ENCODE measurements around the gene CTTNBP2NL.
"Not testable (repeated sequence)": the region's sequence is repeated elsewhere in the genome, so short reads cannot be mapped to it uniquely, and the experiment has no call there.

The CTTNBP2NL gene

GRCh38 chr1:112386024-112386723 is 9.8 kb upstream of the CTTNBP2NL start:
- in situ Hi-C loops (cut with MboI; ENCODE audit: low sequenced_read_pairs) = loop anchor here (25.0 kb wide), 2 partner anchors 226 to 426 kb away; partner anchors contain the start of genes CAPZA1 and ST7L

DNA sequence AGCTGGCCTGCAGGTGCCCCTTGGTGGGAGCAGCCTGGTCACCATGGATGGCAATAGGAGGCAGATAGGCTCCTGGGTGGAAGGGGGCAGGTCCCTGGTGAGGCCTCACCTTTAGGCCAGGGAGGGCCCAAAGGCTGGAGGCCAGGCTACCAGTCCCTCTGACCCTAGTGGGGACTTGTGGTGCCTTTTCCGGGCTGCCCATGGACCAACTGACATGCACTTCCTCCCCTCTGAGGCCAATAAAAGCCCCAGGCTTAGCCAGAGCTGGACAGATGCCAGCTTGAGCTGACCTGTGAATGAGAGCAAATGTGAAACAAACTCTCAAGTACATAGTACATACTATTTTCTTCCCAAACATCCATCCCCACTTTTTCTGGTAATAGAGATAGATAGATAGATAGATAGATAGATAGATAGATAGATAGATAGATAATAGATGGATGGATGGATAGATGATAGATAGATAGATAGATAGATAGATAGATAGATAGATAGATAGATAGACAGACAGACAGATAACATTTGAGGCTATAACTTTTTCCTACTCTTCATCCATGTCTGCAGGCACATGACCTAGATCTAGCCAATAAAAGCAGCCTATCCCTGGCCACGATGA is 9.2 kb upstream of the CTTNBP2NL start:
- in situ Hi-C loops (cut with MboI; ENCODE audit: low sequenced_read_pairs) = loop anchor here (25.0 kb wide), 2 partner anchors 225 to 425 kb away; partner anchors contain the start of genes CAPZA1 and ST7L

DNA sequence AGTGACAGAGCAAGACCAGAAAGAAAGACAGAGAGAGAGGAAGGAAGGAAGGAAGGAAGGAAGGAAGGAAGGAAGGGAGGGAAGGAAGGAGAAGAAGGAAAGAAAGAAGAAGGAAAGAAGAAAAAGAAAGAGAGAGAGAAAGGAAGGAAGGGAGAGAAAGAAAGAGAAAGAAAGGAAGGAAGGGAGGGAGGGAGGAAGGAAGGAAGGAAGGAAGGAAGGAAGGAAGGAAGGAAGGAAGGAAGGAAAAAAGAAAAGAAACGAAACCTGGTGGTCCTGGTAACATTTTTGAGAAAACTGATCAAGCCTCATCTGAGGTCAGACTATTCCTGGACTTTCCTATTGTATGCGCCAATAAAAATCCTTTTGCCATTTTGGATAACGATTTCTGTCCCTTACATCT is 8.2 kb upstream of the CTTNBP2NL start:
- in situ Hi-C loops (cut with MboI; ENCODE audit: low sequenced_read_pairs) = loop anchor here (25.0 kb wide), 2 partner anchors 224 to 424 kb away; partner anchors contain the start of genes CAPZA1 and ST7L

DNA sequence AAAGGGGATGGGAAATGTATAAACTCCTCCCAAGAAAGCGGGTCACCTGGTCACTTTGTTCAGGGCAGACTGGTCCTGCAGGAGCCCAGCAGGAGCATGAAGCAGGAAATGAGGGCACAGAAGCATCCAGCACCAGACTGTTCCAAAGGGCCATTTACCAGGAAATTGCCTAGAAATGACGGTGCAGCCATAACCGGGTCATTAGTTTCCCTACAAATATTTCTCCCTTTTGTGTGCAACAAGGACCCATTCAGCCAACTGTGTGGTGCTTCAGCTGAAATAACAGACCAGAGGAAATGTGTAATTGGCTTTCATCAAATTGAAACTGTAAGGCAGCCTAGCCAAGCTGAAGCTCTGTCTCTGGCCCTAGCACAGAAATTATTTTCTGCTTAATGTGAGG is 7.6 kb upstream of the CTTNBP2NL start:
- in situ Hi-C loops (cut with MboI; ENCODE audit: low sequenced_read_pairs) = loop anchor here (25.0 kb wide), 2 partner anchors 224 to 424 kb away; partner anchors contain the start of genes CAPZA1 and ST7L

DNA sequence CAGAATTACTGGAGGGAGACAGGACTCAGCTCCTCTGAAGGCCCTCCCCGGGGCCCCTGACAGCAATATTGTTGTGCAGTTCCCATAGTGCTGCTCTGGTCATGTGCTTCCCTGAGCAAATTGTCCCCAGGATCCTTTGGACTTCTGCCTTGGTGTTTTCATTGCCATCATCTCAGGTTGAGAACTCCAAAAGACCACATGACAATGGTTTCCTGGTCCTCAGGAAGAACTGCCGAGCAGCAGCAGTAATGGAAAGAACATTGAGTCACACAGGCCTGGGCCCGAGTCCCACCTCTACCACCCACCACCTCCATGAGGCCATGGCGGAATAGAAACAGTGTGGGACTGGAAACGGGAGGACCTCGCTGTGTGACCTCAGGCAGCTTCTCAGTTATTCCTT is 6.3 kb upstream of the CTTNBP2NL start:
- in situ Hi-C loops (cut with MboI; ENCODE audit: low sequenced_read_pairs) = loop anchor here (25.0 kb wide), 2 partner anchors 223 to 423 kb away; partner anchors contain the start of genes CAPZA1 and ST7L

GRCh38 chr1:112390335-112390734 is 5.7 kb upstream of the CTTNBP2NL start:
- in situ Hi-C loops (cut with MboI; ENCODE audit: low sequenced_read_pairs) = loop anchor here (25.0 kb wide), 2 partner anchors 222 to 422 kb away; partner anchors contain the start of genes CAPZA1 and ST7L

DNA sequence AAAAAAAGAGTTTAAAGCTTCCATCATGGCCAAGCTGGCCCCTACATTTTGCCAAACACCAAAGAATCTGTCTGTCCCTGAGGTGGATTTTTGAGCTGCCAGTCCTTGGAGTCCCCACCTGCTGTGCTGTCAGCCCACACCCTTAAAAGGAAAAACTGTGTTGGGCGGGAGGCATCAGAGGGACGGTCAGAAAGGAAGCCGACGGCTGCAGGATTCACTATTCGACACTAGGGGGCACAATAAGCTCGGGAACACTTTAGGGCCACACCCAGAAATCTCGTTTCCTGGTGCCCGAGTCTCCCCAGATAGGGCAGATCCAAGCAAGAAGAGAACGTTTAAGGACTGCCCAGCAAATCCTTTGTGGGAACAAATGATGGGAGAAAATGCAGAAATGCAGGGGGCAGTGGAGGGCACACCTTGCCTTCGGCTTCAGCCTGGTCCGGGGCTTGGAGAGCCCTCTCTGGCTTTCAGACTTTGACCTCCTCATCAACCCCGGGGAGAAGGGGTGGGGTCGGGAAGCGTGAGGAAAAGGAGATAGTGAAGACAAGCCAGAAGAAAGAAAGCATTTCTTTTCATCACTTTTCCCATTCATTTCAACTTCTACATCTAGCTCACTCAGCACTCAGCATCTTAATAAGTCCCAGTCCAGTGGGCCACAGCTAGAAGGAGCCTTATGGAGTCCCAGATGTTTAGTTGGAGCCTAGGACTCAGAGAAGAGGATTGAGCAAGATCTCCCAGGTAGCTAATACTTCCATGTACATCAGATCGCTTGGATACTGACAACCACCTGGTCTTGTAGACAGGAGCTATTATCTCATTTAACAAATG is 5.0 kb upstream of the CTTNBP2NL start:
- in situ Hi-C loops (cut with MboI; ENCODE audit: low sequenced_read_pairs) = loop anchor here (25.0 kb wide), 2 partner anchors 221 to 421 kb away; partner anchors contain the start of genes CAPZA1 and ST7L

- in situ Hi-C loops (cut with MboI; ENCODE audit: low sequenced_read_pairs) = loop anchor here (25.0 kb wide), 2 partner anchors 221 to 421 kb away; partner anchors contain the start of genes CAPZA1 and ST7L
Observed at GRCh38 chr1:112391603-112391940, 4.4 kb upstream of the CTTNBP2NL start.

- in situ Hi-C loops (cut with MboI; ENCODE audit: low sequenced_read_pairs) = loop anchor here (25.0 kb wide), 2 partner anchors 219 to 419 kb away; partner anchors contain the start of genes CAPZA1 and ST7L
Observed at GRCh38 chr1:112393631-112393974, 2.4 kb upstream of the CTTNBP2NL start.

GRCh38 chr1:112394743-112395062 is 1.3 kb upstream of the CTTNBP2NL start:
- in situ Hi-C loops (cut with MboI; ENCODE audit: low sequenced_read_pairs) = loop anchor here (25.0 kb wide), 2 partner anchors 218 to 418 kb away; partner anchors contain the start of genes CAPZA1 and ST7L

DNA sequence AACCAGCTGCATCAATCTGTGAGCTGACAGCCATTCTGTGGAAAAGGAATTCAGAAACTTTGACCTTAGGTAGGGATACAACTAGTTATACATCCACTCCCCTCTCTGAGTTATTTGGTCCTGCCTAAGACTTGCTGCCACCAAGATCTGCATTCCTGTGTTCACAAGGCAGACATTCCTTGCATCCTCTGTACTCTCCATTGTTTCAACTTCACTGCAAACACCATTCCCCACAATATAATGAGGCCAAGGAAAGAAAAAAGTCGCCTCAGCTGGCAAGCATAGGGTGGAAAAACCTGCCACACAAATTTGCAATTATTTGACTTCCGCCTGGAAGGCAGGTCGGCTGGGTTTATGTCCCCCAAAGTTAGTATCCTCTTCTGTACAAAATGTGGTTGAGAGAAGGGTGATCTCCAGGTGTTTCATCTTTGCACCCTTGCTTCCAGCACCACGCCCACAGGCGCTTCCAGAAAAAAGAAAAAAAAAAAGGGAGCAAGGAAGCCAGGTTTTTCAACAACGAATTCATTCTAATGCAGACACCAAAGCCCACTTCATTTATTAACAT is 676 bp upstream of the CTTNBP2NL start:
- in situ Hi-C loops (cut with MboI; ENCODE audit: low sequenced_read_pairs) = loop anchor here (25.0 kb wide), 2 partner anchors 217 to 417 kb away; partner anchors contain the start of genes CAPZA1 and ST7L

GRCh38 chr1:112396653-112397471 is 848 bp downstream of the CTTNBP2NL start:
- in situ Hi-C loops (cut with MboI; ENCODE audit: low sequenced_read_pairs) = loop anchor here (25.0 kb wide), 2 partner anchors 215 to 415 kb away; partner anchors contain the start of genes CAPZA1 and ST7L

DNA sequence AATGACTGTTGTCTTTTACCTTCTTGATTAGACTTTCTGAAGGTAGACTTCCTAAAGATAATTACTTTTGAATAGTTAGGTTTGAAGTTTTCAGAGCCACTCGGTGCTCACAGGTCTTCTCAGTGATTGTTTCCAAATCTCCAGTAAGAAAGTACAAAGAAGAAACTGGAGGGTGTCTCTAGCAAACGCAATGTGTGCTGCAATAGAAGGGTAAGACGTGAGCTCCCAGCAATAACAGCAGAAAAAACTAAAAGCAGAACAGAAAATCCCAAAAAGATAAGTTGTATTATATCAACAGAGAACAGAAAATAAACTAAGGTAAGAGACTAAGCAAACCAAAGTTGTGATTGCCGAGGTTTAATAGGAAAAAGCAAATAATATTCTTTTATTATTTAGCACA is 1.8 kb downstream of the CTTNBP2NL start:
- in situ Hi-C loops (cut with MboI; ENCODE audit: low sequenced_read_pairs) = loop anchor here (25.0 kb wide), 2 partner anchors 214 to 414 kb away; partner anchors contain the start of genes CAPZA1 and ST7L

DNA sequence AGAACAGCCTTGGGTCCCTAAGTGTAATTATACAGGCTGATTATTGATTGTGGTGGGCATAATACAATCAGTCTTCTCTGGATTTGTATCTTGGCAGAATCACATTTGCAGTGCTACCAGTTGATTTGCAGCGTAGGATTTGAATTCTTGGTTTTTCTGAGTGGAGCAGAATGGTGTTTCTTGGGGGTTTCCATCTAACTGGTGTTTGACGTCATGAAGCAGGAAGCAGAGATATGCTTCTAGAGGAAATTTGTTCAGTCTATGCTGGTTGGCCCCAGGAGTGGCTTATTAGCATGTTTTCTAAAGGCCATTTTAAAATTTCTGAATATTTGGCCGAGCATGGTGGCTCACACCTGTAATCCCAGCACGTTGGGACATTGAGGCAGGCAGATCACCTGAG is 3.4 kb downstream of the CTTNBP2NL start:
- in situ Hi-C loops (cut with MboI; ENCODE audit: low sequenced_read_pairs) = loop anchor here (25.0 kb wide), 2 partner anchors 213 to 413 kb away; partner anchors contain the start of genes CAPZA1 and ST7L

GRCh38 chr1:112400706-112401105 is 4.7 kb downstream of the CTTNBP2NL start:
- in situ Hi-C loops (cut with MboI; ENCODE audit: low sequenced_read_pairs) = not testable (repeated sequence)

DNA sequence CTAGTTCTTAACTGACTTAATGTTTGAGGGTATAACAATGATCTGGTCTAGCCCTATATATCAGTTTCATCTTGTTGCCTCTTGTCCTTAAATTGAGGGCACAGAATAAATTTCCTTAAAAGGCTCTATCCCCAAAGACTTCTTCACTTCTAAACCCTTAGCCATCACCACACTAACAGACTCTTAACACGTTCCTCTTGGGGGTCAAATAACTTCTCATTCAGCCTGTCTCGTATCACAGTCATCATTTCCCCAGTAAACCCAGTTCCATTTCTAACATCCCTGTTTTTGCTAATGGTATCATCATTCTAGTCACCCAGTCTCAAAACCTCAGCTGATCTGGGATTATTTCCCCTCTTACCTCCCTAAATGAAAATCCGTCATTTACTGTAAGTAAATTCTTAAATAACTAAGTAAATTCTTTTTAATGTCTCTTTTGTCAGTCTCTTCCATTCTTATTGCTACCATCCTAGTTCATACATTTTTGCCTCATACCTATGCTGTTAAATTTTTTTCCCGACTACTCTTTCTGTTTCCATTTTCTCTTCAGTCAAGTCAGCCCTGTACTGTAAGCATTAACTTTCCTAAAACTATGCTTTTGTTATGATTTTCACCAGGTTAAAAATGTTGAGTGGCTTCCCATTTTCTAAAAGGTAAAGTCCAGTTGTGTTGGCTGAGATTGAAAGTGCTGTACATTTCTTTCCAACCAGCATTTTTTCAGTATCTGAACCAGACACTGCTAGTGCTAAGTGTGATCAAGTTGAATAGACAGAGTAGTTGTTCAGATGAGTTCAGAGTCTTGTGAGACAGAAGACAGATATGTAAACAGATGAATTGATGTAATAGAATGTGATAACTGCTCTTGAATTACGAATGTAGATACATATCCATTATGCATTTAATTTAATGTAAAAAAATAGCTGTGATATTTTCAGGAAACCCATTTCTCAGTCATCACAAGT is 6.9 kb downstream of the CTTNBP2NL start:
- in situ Hi-C loops (cut with MboI; ENCODE audit: low sequenced_read_pairs) = no loop called here

- in situ Hi-C loops (cut with MboI; ENCODE audit: low sequenced_read_pairs) = no loop called here
Observed at GRCh38 chr1:112406771-112407170, 10.8 kb downstream of the CTTNBP2NL start.

DNA sequence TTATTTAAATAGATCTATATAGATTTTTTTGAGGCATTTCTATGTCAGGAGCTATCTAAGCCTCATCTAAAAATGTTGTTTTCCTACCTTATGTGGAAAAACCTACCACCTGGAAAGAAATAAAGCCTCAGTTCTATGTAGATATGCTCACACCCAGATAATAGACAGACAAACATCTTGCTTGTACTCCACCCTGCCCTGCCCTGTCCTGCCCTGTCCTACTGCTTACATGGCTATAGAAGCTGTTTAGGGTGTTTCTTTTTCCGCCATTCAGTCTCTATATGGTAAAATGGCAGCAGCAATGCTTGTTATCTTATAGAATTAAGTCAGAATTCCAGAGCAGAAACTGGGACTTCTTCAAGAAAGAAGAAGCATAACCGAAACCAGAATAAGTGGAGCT is 13.4 kb downstream of the CTTNBP2NL start:
- in situ Hi-C loops (cut with MboI; ENCODE audit: low sequenced_read_pairs) = no loop called here

Measured in HL-60/S4 treated with phorbol 12-myristate 13-acetate at 8.2 ng/mL for 4 days and 3 days (cell line).